Lower leg skin (tissue), 3 donors: ENCODE measurements around the gene TUBA1C.

Experiments
- POLR2A ChIP-seq, 2 donors: fragments of 450-650 bp; IDR thresholded peaks; one replicate each; pipeline ENCODE4 v1.6.1; 2016 to 2017; ENCODE audit warnings: antibody characterized with exemption in 2 of 2, mild to moderate bottlenecking in 1 of 2, moderate library complexity in 1 of 2
- TF ChIP-seq, protein P1 (sequence below), 3 donors: fragments of 450-650 bp; IDR thresholded peaks; one replicate each; pipeline ENCODE4 v1.5.1; 2016; ENCODE audit warnings: antibody characterized with exemption in 3 of 3, mild to moderate bottlenecking in 3 of 3, moderate library complexity in 2 of 3

DNA sequence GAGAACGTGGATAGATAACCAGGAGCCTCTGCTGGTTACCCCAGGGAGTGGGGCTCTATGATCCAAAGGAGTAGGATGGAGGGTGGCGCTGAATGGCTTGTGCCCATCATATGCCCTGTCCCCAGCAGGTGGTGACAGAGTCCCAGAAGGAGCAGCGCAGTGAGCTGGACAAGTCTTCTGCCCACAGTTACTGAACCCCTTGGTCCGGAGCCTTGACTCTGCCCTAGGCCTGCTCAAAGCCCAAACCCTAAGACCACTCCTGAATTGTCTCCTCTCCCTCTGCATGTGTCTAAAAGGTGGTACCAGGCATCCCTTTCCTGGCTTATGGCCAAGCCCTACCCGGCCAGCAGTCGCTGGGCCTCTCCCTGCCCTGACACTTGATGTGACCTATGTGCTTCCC, 33.3 kb downstream of the TUBA1C start:
- TF ChIP-seq, protein P1, sequence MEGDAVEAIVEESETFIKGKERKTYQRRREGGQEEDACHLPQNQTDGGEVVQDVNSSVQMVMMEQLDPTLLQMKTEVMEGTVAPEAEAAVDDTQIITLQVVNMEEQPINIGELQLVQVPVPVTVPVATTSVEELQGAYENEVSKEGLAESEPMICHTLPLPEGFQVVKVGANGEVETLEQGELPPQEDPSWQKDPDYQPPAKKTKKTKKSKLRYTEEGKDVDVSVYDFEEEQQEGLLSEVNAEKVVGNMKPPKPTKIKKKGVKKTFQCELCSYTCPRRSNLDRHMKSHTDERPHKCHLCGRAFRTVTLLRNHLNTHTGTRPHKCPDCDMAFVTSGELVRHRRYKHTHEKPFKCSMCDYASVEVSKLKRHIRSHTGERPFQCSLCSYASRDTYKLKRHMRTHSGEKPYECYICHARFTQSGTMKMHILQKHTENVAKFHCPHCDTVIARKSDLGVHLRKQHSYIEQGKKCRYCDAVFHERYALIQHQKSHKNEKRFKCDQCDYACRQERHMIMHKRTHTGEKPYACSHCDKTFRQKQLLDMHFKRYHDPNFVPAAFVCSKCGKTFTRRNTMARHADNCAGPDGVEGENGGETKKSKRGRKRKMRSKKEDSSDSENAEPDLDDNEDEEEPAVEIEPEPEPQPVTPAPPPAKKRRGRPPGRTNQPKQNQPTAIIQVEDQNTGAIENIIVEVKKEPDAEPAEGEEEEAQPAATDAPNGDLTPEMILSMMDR (IDR thresholded peaks at IDR 0.05) = no peak
- TF ChIP-seq POLR2A (IDR thresholded peaks at IDR 0.05) = no peak
